ENCODE data around the gene PCDHGC5.

Gene PCDHGC5

GRCh38 chr5:141513627-141514329 lies 24.9 kb downstream of the PCDHGC5 start:
- no peak overlapping the region for H3K27ac ChIP-seq

GRCh38 chr5:141514330-141515133 lies 25.7 kb downstream of the PCDHGC5 start:
- H3K27ac ChIP-seq: no peak overlapping the region
- no peak for TF ChIP-seq ZFX (IDR thresholded peaks at IDR 0.05; ENCODE audit: borderline replicate concordance)
- TF ChIP-seq CTCF (IDR thresholded peaks at IDR 0.05): no peak

More at GRCh38 chr5:141513627-141514329, 24.9 kb downstream of the PCDHGC5 start:
- TF ChIP-seq ZFX (IDR thresholded peaks at IDR 0.05; ENCODE audit: borderline replicate concordance) (no peak), CTCF (IDR thresholded peaks at IDR 0.05) (no peak)

- TF ChIP-seq ZFX (IDR thresholded peaks at IDR 0.05; ENCODE audit: borderline replicate concordance) (no peak), CTCF (IDR thresholded peaks at IDR 0.05) (no peak)
- no peak overlapping the region for H3K27ac ChIP-seq
Measured at GRCh38 chr5:141515141-141515540, 26.3 kb downstream of the PCDHGC5 start.

GRCh38 chr5:141515946-141516671 lies 27.2 kb downstream of the PCDHGC5 start:
- TF ChIP-seq CTCF (IDR thresholded peaks at IDR 0.05) (no peak), ZFX (IDR thresholded peaks at IDR 0.05; ENCODE audit: borderline replicate concordance) (no peak)
- no peak overlapping the region for H3K27ac ChIP-seq

- TF ChIP-seq CTCF (IDR thresholded peaks at IDR 0.05) (no peak), ZFX (IDR thresholded peaks at IDR 0.05; ENCODE audit: borderline replicate concordance) (no peak)
- no peak overlapping the region for H3K27ac ChIP-seq
Measured at GRCh38 chr5:141516672-141517025, 27.8 kb downstream of the PCDHGC5 start.

GRCh38 chr5:141517312-141517711 lies 28.4 kb downstream of the PCDHGC5 start:
- no peak overlapping the region for H3K27ac ChIP-seq
- no peak for TF ChIP-seq ZFX (IDR thresholded peaks at IDR 0.05; ENCODE audit: borderline replicate concordance)
- no peak for TF ChIP-seq CTCF (IDR thresholded peaks at IDR 0.05)

Data from 22Rv1 (cell line).